ENCODE results near the gene ZNF786.

DNA sequence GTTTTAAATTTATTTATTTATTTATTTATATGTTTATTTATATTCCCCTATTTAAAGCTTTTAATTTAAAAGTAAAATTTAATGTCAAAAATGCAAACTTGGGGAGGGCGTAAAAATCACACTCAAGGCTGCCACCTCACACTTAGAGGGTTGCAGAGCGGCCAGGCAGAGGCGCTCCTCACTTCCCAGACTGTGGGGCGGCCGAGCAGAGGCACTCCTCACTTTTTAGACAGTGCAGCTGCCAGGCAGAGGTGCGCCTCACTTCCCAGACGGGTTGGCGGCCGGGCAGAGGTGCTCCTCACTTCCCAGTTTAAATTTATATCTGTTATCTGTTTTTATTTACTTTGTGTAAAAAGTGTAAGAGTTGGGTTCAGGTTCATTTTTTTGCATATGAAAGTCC is 45.6 kb upstream of the ZNF786 start:
- TF ChIP-seq, protein P1, sequence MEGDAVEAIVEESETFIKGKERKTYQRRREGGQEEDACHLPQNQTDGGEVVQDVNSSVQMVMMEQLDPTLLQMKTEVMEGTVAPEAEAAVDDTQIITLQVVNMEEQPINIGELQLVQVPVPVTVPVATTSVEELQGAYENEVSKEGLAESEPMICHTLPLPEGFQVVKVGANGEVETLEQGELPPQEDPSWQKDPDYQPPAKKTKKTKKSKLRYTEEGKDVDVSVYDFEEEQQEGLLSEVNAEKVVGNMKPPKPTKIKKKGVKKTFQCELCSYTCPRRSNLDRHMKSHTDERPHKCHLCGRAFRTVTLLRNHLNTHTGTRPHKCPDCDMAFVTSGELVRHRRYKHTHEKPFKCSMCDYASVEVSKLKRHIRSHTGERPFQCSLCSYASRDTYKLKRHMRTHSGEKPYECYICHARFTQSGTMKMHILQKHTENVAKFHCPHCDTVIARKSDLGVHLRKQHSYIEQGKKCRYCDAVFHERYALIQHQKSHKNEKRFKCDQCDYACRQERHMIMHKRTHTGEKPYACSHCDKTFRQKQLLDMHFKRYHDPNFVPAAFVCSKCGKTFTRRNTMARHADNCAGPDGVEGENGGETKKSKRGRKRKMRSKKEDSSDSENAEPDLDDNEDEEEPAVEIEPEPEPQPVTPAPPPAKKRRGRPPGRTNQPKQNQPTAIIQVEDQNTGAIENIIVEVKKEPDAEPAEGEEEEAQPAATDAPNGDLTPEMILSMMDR (IDR thresholded peaks at IDR 0.05), result no peak
- TF ChIP-seq POLR2AphosphoS5 (IDR thresholded peaks at IDR 0.05) (no peak), POLR2A (IDR thresholded peaks at IDR 0.05) (no peak)

Data from prostate gland (tissue), 2 donors.